ENCODE measurements around the gene MEGF11.

MEGF11 gene

GRCh38 chr15:65942436-65942835 lies 311.1 kb downstream of the MEGF11 start:
- FAIRE-seq = no peak

GRCh38 chr15:65940618-65940909 lies 313.0 kb downstream of the MEGF11 start:
- DNase-seq (ENCODE audit: extremely low spot score, insufficient read length, low read depth) (no peak), FAIRE-seq (no peak)

More at GRCh38 chr15:65942436-65942835, 311.1 kb downstream of the MEGF11 start:
- no peak for DNase-seq (ENCODE audit: extremely low spot score, insufficient read length, low read depth)

- DNase-seq (ENCODE audit: extremely low spot score, insufficient read length, low read depth) (no peak), FAIRE-seq (no peak)
Observed at GRCh38 chr15:65939901-65940617, 313.5 kb downstream of the MEGF11 start.

- no peak for FAIRE-seq
Observed at GRCh38 chr15:65938604-65939003, 314.9 kb downstream of the MEGF11 start.

GRCh38 chr15:65937476-65937875 lies 316.1 kb downstream of the MEGF11 start:
- no peak for FAIRE-seq
- DNase-seq (ENCODE audit: extremely low spot score, insufficient read length, low read depth) = no peak

More at GRCh38 chr15:65938604-65939003, 314.9 kb downstream of the MEGF11 start:
- no peak for DNase-seq (ENCODE audit: extremely low spot score, insufficient read length, low read depth)

- no peak for DNase-seq (ENCODE audit: extremely low spot score, insufficient read length, low read depth)
- FAIRE-seq = no peak
Observed at GRCh38 chr15:65937054-65937453, 316.5 kb downstream of the MEGF11 start.

GRCh38 chr15:65936282-65936681 lies 317.3 kb downstream of the MEGF11 start:
- FAIRE-seq (no peak), DNase-seq (ENCODE audit: extremely low spot score, insufficient read length, low read depth) (no peak)

GRCh38 chr15:65935391-65935790 lies 318.2 kb downstream of the MEGF11 start:
- DNase-seq (ENCODE audit: extremely low spot score, insufficient read length, low read depth) (no peak), FAIRE-seq (no peak)

GRCh38 chr15:65931221-65931620 lies 322.3 kb downstream of the MEGF11 start:
- no peak for DNase-seq (ENCODE audit: extremely low spot score, insufficient read length, low read depth)
- no peak for FAIRE-seq

- DNase-seq (ENCODE audit: extremely low spot score, insufficient read length, low read depth) (no peak), FAIRE-seq (no peak)
Observed at GRCh38 chr15:65930134-65930533, 323.4 kb downstream of the MEGF11 start.

- FAIRE-seq (no peak), DNase-seq (ENCODE audit: extremely low spot score, insufficient read length, low read depth) (no peak)
Observed at GRCh38 chr15:65929573-65929972, 324.0 kb downstream of the MEGF11 start.

- DNase-seq (ENCODE audit: extremely low spot score, insufficient read length, low read depth) (no peak), FAIRE-seq (no peak)
Observed at GRCh38 chr15:65927545-65927944, 326.0 kb downstream of the MEGF11 start.

GRCh38 chr15:65926899-65927298 lies 326.7 kb downstream of the MEGF11 start:
- DNase-seq (ENCODE audit: extremely low spot score, insufficient read length, low read depth) = peak; percentile 48
- peak; percentile 93 for FAIRE-seq

GRCh38 chr15:65926459-65926858 lies 327.1 kb downstream of the MEGF11 start:
- FAIRE-seq (no peak), DNase-seq (ENCODE audit: extremely low spot score, insufficient read length, low read depth) (no peak)

GRCh38 chr15:65925338-65925737 lies 328.2 kb downstream of the MEGF11 start:
- DNase-seq (ENCODE audit: extremely low spot score, insufficient read length, low read depth) = no peak
- FAIRE-seq = no peak

GRCh38 chr15:65924004-65924403 lies 329.5 kb downstream of the MEGF11 start:
- DNase-seq (ENCODE audit: extremely low spot score, insufficient read length, low read depth) = no peak
- FAIRE-seq = no peak

GRCh38 chr15:65923264-65923663 lies 330.3 kb downstream of the MEGF11 start:
- FAIRE-seq (no peak), DNase-seq (ENCODE audit: extremely low spot score, insufficient read length, low read depth) (no peak)

- DNase-seq (ENCODE audit: extremely low spot score, insufficient read length, low read depth) (no peak), FAIRE-seq (no peak)
Observed at GRCh38 chr15:65922621-65923020, 330.9 kb downstream of the MEGF11 start.

- DNase-seq (ENCODE audit: extremely low spot score, insufficient read length, low read depth) = no peak
- FAIRE-seq = peak; percentile 80
Observed at GRCh38 chr15:65921780-65922179, 331.8 kb downstream of the MEGF11 start.

GRCh38 chr15:65920825-65921309 lies 332.7 kb downstream of the MEGF11 start:
- DNase-seq (ENCODE audit: extremely low spot score, insufficient read length, low read depth) (peak; percentile 50), FAIRE-seq (peak; percentile 99)

- DNase-seq (ENCODE audit: extremely low spot score, insufficient read length, low read depth) = no peak
Observed at GRCh38 chr15:65920121-65920520, 333.4 kb downstream of the MEGF11 start.

GRCh38 chr15:65919353-65919752 lies 334.2 kb downstream of the MEGF11 start:
- FAIRE-seq (no peak), DNase-seq (ENCODE audit: extremely low spot score, insufficient read length, low read depth) (no peak)

More at GRCh38 chr15:65920121-65920520, 333.4 kb downstream of the MEGF11 start:
- peak; percentile 9 for FAIRE-seq

Measured in GM18507 (cell line).